Spleen (tissue), 7 donors: Measurements from ENCODE around the gene BAHCC1.

Experiments used
- POLR2AphosphoS5 ChIP-seq, 3 donors: sonication (generic); formaldehyde crosslinking; IDR thresholded peaks; one replicate each; pipeline ENCODE4 v1.5.1; 2017; ENCODE audit warnings: antibody characterized with exemption in 3 of 3
- TF ChIP-seq, protein P1 (sequence below), 11 experiments: fragments of 200-600 bp in 7 of 11; fragments of 450-650 bp in 4 of 11; sonication (generic) in 4 of 11; IDR thresholded peaks in 8 of 11; conservative IDR thresholded peaks in 3 of 11; 1 replicate in 7 of 11; 2 replicates in 4 of 11; pipeline versions ENCODE4 v1.4.0 to v1.8.0; 2016 to 2021; ENCODE audit warnings: antibody characterized with exemption in 11 of 11, inconsistent platforms in 4 of 11, mild to moderate bottlenecking in 1 of 11
- donor health status: DM: no; HTN: no; CAD: no; lungs with moderate emphysema.
- donor health status: DM: no; HTN: no; CAD: no.
- donor health status: DM: no; HTN: no; CAD: no.

DNA sequence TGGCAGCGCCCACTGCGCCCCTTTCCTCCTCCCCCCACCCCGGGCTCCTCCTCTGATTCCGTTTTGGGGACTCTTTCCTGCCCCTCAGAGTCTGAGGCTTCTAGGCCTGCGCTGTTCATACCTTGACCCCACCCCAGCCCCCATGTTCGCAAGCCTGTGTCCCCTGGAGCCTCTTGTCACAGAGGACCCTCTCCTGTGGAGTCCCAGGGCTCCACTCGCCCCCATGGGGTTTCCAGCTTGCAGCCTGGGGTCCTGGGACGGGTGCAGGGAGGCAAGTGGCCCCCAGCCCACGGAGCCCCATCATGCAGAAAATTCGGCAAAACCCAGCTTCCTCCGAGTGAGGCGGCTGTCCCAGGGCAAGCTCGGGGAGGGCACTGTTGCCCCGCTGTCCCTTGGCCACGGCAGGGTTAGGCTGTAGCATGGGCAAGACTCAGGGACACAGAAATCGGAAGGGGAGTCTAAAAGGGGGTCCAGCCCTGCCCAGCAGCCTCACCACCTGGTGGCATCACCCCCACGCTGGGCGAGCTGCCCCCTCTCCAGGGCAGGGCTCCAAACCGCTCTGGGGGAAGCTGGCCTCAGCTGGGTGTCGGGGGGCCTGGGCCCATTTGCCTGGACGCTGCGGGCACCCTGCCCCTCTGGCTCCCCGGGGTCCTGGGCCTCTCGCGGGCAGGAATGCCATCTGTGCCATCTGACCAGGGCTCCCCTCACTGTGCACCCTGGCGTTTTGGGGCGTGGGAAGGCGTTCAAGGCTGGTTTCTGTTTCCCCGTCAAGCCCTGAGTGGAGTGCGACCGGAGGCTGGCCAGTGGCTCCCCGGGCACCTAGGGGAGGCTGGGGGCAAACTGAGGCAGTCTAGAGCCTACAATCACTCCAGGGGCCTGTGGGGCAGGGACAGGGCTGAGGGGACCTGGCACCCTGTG, 11.5 kb upstream of the BAHCC1 start:
- no peak for TF ChIP-seq POLR2AphosphoS5 (IDR thresholded peaks at IDR 0.05)
- TF ChIP-seq, protein P1, sequence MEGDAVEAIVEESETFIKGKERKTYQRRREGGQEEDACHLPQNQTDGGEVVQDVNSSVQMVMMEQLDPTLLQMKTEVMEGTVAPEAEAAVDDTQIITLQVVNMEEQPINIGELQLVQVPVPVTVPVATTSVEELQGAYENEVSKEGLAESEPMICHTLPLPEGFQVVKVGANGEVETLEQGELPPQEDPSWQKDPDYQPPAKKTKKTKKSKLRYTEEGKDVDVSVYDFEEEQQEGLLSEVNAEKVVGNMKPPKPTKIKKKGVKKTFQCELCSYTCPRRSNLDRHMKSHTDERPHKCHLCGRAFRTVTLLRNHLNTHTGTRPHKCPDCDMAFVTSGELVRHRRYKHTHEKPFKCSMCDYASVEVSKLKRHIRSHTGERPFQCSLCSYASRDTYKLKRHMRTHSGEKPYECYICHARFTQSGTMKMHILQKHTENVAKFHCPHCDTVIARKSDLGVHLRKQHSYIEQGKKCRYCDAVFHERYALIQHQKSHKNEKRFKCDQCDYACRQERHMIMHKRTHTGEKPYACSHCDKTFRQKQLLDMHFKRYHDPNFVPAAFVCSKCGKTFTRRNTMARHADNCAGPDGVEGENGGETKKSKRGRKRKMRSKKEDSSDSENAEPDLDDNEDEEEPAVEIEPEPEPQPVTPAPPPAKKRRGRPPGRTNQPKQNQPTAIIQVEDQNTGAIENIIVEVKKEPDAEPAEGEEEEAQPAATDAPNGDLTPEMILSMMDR (IDR thresholded peaks at IDR 0.05 in 8 of 11, conservative IDR thresholded peaks at IDR 0.05 in 3 of 11) = no peak
